H9 (cell line): ENCODE results near the gene TAF15. TPM values are rescaled to one million over a fixed set of nuclear protein-coding genes. Genes with fewer than 3 reads are reported as not detected.

Experiments used
- DNase-seq: peaks from one replicate; pipeline ENCODE4 v3.0.0-alpha.2; 2017
- H2AFZ ChIP-seq: one replicate; pipeline ENCODE4 v1.6.1; 2013; ENCODE audit warnings: mild to moderate bottlenecking, low read length, control low read depth, moderate library complexity
- H2AK5ac ChIP-seq: 2 replicates; pipeline ENCODE4 v1.6.1; 2013; ENCODE audit warnings: low read length, control low read depth, mixed read lengths; ENCODE audit not compliant: insufficient read length
- H2BK120ac ChIP-seq: one replicate; pipeline ENCODE4 v1.6.1; 2013; ENCODE audit warnings: low read depth, mild to moderate bottlenecking, low read length, control low read depth, inconsistent platforms; ENCODE audit not compliant: poor library complexity, severe bottlenecking
- H2BK12ac ChIP-seq: 2 replicates; pipeline ENCODE4 v1.6.1; 2013; ENCODE audit warnings: low read length, control low read depth, mixed read lengths, low read depth; ENCODE audit not compliant: insufficient read length
- H2BK15ac ChIP-seq: 2 replicates; pipeline ENCODE4 v1.6.1; 2013; ENCODE audit warnings: low read depth, low read length, control low read depth
- H2BK20ac ChIP-seq: one replicate; pipeline ENCODE4 v1.6.1; 2013; ENCODE audit warnings: low read depth, mild to moderate bottlenecking, low read length, control low read depth, inconsistent platforms; ENCODE audit not compliant: poor library complexity, severe bottlenecking
- H2BK5ac ChIP-seq: 2 replicates; pipeline ENCODE4 v1.6.1; 2013; ENCODE audit warnings: low read length, control low read depth, mixed read lengths; ENCODE audit not compliant: insufficient read length
- H3K14ac ChIP-seq: 2 replicates; pipeline ENCODE4 v1.6.1; 2013; ENCODE audit warnings: low read length, control low read depth; ENCODE audit not compliant: insufficient read depth
- H3K18ac ChIP-seq: 2 replicates; pipeline ENCODE4 v1.6.1; 2013; ENCODE audit warnings: low read depth, mild to moderate bottlenecking, mixed read lengths, low read length, control low read depth; ENCODE audit not compliant: insufficient read length
- H3K23ac ChIP-seq: 2 replicates; pipeline ENCODE4 v1.6.1; 2013; ENCODE audit warnings: low read length, control low read depth, mixed read lengths, low read depth; ENCODE audit not compliant: insufficient read length
- H3K23me2 ChIP-seq: 2 replicates; pipeline ENCODE4 v1.6.1; 2013; ENCODE audit warnings: low read depth, mild to moderate bottlenecking, mixed read lengths, low read length, control low read depth; ENCODE audit not compliant: insufficient read length, poor library complexity, severe bottlenecking
- H3K27ac ChIP-seq: 2 replicates; pipeline ENCODE4 v1.5.1; 2013; ENCODE audit warnings: low read length, control low read depth, mixed read lengths, low read depth; ENCODE audit not compliant: insufficient read length
- H3K27me3 ChIP-seq: 2 replicates; pipeline ENCODE4 v1.6.1; 2013; ENCODE audit warnings: low read length, control low read depth, inconsistent platforms; ENCODE audit not compliant: insufficient read depth
- H3K4ac ChIP-seq: 2 replicates; pipeline ENCODE4 v1.6.1; 2013; ENCODE audit warnings: low read depth, mild to moderate bottlenecking, control low read depth, inconsistent platforms, low read length, moderate library complexity
- H3K4me1 ChIP-seq: 2 replicates; pipeline ENCODE4 v1.6.1; 2013; ENCODE audit warnings: low read length, control low read depth, inconsistent platforms; ENCODE audit not compliant: insufficient read depth
- H3K4me2 ChIP-seq: 2 replicates; pipeline ENCODE4 v1.6.1; 2013; ENCODE audit warnings: low read length, control low read depth, mixed read lengths; ENCODE audit not compliant: insufficient read length, insufficient read depth
- H3K56ac ChIP-seq: 2 replicates; pipeline ENCODE4 v1.6.1; 2013; ENCODE audit warnings: low read depth, mild to moderate bottlenecking, mixed read lengths, low read length, control low read depth; ENCODE audit not compliant: insufficient read length
- H3K79me1 ChIP-seq: 2 replicates; pipeline ENCODE4 v1.6.1; 2013; ENCODE audit warnings: low read depth, mild to moderate bottlenecking, moderate library complexity, low read length, control low read depth, inconsistent platforms; ENCODE audit not compliant: insufficient read depth, poor library complexity, severe bottlenecking
- H3K79me2 ChIP-seq: 2 replicates; pipeline ENCODE4 v1.6.1; 2013; ENCODE audit warnings: low read length, control low read depth, inconsistent platforms; ENCODE audit not compliant: insufficient read depth
- H3K9ac ChIP-seq: 2 replicates; pipeline ENCODE4 v1.6.1; 2013; ENCODE audit warnings: low read length, control low read depth, mixed read lengths; ENCODE audit not compliant: insufficient read length; ENCODE audit errors: extremely low read depth
- H3K9me3 ChIP-seq: one replicate; pipeline ENCODE4 v1.6.1; 2013; ENCODE audit warnings: low read depth, low read length, inconsistent platforms; ENCODE audit not compliant: control insufficient read depth
- H3T11ph ChIP-seq: one replicate; pipeline ENCODE4 v1.6.1; 2013; ENCODE audit warnings: mild to moderate bottlenecking, low read length, control low read depth, inconsistent platforms
- H4K20me1 ChIP-seq: one replicate; pipeline ENCODE4 v1.6.1; 2013; ENCODE audit not compliant: control insufficient read depth, insufficient read length, insufficient read depth
- H4K5ac ChIP-seq: 2 replicates; pipeline ENCODE4 v1.6.1; 2013; ENCODE audit warnings: low read depth, mild to moderate bottlenecking, mixed read lengths, low read length, control low read depth; ENCODE audit not compliant: insufficient read length
- H4K8ac ChIP-seq: replicated peaks from 2 replicates; pipeline ENCODE4 v1.6.1; 2013; ENCODE audit warnings: low read length, control low read depth, mixed read lengths, low read depth; ENCODE audit not compliant: insufficient read length
- H4K91ac ChIP-seq: 2 replicates; pipeline ENCODE4 v1.6.1; 2013; ENCODE audit warnings: low read depth, mild to moderate bottlenecking, moderate library complexity, mixed read lengths, low read length, control low read depth; ENCODE audit not compliant: insufficient read length
- H3K27ac Mint-ChIP-seq, 3 experiments: 2 replicates in 2 of 3; 3 replicates in 1 of 3; pipeline ENCODE4 v1.8.0; 2020 to 2021; ENCODE audit warnings: mixed read lengths in 3 of 3, mild to moderate bottlenecking in 1 of 3, moderate library complexity in 1 of 3
- H3K27me3 Mint-ChIP-seq: 2 replicates; pipeline ENCODE4 v1.8.0; 2021; ENCODE audit warnings: low read depth, mild to moderate bottlenecking, moderate library complexity, mixed read lengths
- H3K36me3 Mint-ChIP-seq, 3 experiments: 2 replicates in 2 of 3; 3 replicates in 1 of 3; pipeline ENCODE4 v1.8.0; 2020 to 2021; ENCODE audit warnings: low read depth in 3 of 3, mixed read lengths in 3 of 3; ENCODE audit not compliant: insufficient read depth in 1 of 3
- H3K4me1 Mint-ChIP-seq, 2 experiments: 2 replicates each; pipeline ENCODE4 v1.8.0; 2020; ENCODE audit warnings: mixed read lengths in 2 of 2
- H3K4me3 Mint-ChIP-seq, 2 experiments: 2 replicates in 1 of 2; 3 replicates in 1 of 2; pipeline ENCODE4 v1.8.0; 2020 to 2021; ENCODE audit warnings: mild to moderate bottlenecking in 2 of 2, mixed read lengths in 2 of 2, moderate library complexity in 1 of 2
- H3K9me3 Mint-ChIP-seq, 2 experiments: 2 replicates in 1 of 2; 3 replicates in 1 of 2; pipeline ENCODE4 v1.8.0; 2020; ENCODE audit warnings: mild to moderate bottlenecking in 2 of 2, mixed read lengths in 2 of 2, moderate library complexity in 1 of 2
- CTCF ChIP-seq: fragments of 200-600 bp; sonication (generic); conservative IDR thresholded peaks from 3 replicates; pipeline ENCODE4 v1.8.0; 2021; ENCODE audit warnings: antibody characterized with exemption, mild to moderate bottlenecking
- total RNA-seq: library from RNA; stranded (reverse); gene quantifications from 2 replicates; pipeline ENCODE4 v1.2.1, GENCODE V29; 2021

TAF15 gene
- total RNA-seq, 1 experiment from 2014 or later, result 304 TPM

GRCh38 chr17:35877345-35878029 lies 68.2 kb downstream of the TAF15 start:
- Mint-ChIP-seq H3K36me3 (no peaks in the 10 kb centered on the region), H3K9me3 (no peaks in the 10 kb centered on the region), H3K27ac (no peak overlapping the region), H3K4me3 (no peak overlapping the region), H3K27me3 (peaks cover 1% of the 10 kb centered on the region; the same call in 1 of the 2 replicates), H3K4me1 (peaks cover 4 to 5% of the 10 kb centered on the region in 2 experiments)
- DNase-seq, result no peak
- Histone ChIP-seq H3K4me1 (peaks cover 3% of the 10 kb centered on the region; the same call in 1 of the 2 replicates), H3K23ac (no peak overlapping the region), H3T11ph (no peak overlapping the region), H3K4ac (no peak overlapping the region), H3K14ac (no peak overlapping the region), H3K4me2 (no peak overlapping the region), H4K8ac (no peak overlapping the region), H2AK5ac (no peak overlapping the region), H3K27me3 (no peaks in the 10 kb centered on the region), H3K9ac (no peak overlapping the region), H4K91ac (no peak overlapping the region), H3K79me2 (no peaks in the 10 kb centered on the region), H2AFZ (no peak overlapping the region), H3K56ac (no peak overlapping the region), H2BK5ac (no peak overlapping the region), H4K5ac (no peak overlapping the region), H2BK15ac (no peak overlapping the region), H3K27ac (no peak overlapping the region), H2BK12ac (no peak overlapping the region), H2BK120ac (no peak overlapping the region), H3K9me3 (no peaks in the 10 kb centered on the region), H3K18ac (no peak overlapping the region), H4K20me1 (no peaks in the 10 kb centered on the region), H3K79me1 (no peaks in the 10 kb centered on the region), H3K23me2 (no peaks in the 10 kb centered on the region), H2BK20ac (no peak overlapping the region)
- TF ChIP-seq CTCF, result no peak
